HL-60 (cell line): Measurements from ENCODE around the gene RHBDD3.

ENCODE experiments used
- DNase-seq, 2 experiments: peaks; one replicate each; pipeline ENCODE4 v3.0.0-alpha.2; 2010 to 2020; ENCODE audit warnings: low read depth in 1 of 2, low spot score in 1 of 2
- H3K27ac ChIP-seq: fragments of 250-450 bp; sonication (Bioruptor Pico); replicated peaks from 2 replicates; pipeline ENCODE4 v1.5.1; 2020; ENCODE audit warnings: mild to moderate bottlenecking, moderate library complexity
- H3K27me3 ChIP-seq: fragments of 250-450 bp; sonication (Bioruptor Pico); 2 replicates; pipeline ENCODE4 v1.5.1; 2021; ENCODE audit warnings: mild to moderate bottlenecking, moderate library complexity; ENCODE audit not compliant: insufficient read depth, poor library complexity, severe bottlenecking
- H3K4me3 ChIP-seq: replicated peaks from 2 replicates; pipeline ENCODE4 v1.5.1; 2011; ENCODE audit warnings: mild to moderate bottlenecking, control low read depth, low read length; ENCODE audit not compliant: insufficient read depth
- CTCF ChIP-seq: IDR thresholded peaks from one replicate; pipeline ENCODE4 v1.5.1; 2011; ENCODE audit warnings: low read length, control low read depth, inconsistent platforms; ENCODE audit not compliant: insufficient read depth
- GABPA ChIP-seq: IDR thresholded peaks from 2 replicates; pipeline ENCODE4 v1.6.1; 2012; ENCODE audit warnings: low read depth
- POLR2AphosphoS5 ChIP-seq: IDR thresholded peaks from 2 replicates; pipeline ENCODE4 v1.6.1; 2012; ENCODE audit warnings: low read depth
- REST ChIP-seq: IDR thresholded peaks from 2 replicates; pipeline ENCODE4 v1.6.1; 2012; ENCODE audit warnings: low read depth; ENCODE audit not compliant: insufficient replicate concordance
- SPI1 ChIP-seq: IDR thresholded peaks from 2 replicates; pipeline ENCODE4 v1.6.1; 2012; ENCODE audit warnings: low read depth, mild to moderate bottlenecking, borderline replicate concordance

RHBDD3 gene

DNA sequence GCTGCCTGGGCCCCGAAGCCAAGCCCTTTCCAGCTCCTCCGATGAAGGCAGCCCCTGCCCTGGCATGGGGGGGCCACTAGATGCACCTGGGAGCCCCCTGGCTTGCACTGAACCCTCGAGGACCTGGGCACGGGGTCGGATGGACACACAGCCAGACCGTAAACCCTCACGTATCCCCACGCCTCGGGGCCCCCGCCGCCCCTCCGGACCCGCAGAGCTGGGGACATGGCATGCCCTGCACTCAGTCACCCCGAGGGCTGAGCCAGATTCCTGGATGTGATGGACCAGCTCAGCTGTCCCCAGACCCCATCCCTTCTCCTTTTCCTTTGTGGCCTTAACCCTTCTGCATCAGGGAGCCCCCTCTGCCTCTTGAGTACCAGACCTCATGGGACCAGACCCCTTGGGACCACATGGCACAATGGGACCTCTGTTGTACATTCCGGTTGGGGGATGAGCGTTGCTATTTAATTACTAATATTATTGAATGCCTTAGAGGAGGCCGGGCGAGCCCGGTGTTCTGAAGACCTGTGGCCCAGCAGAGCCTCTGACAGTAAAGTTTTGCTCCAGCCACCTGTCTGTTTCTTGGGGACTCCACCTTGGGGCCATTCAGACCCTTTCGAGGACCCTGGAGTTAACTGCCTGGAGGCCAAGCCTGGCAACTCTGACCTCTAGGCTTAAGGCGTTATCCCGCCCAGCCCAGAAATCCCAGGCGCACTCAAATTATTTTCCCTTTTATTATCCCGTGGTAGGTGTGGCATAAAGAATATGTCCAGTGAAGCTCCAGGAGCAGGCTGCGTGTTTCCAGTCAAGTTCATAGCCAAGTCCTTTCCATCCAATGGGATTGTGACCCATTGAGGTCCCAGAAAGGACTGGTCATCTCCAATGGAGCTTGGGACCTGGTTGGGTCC is 44.7 kb upstream of the RHBDD3 start:
- no peak for DNase-seq
- Histone ChIP-seq H3K27ac (no peak overlapping the region), H3K4me3 (no peak overlapping the region), H3K27me3 (peaks cover 45% of the 10 kb centered on the region)
- TF ChIP-seq REST (no peak), POLR2AphosphoS5 (no peak), SPI1 (no peak), GABPA (no peak), CTCF (no peak)

- Histone ChIP-seq H3K27ac (no peak overlapping the region), H3K4me3 (no peak overlapping the region), H3K27me3 (peaks cover 50% of the 10 kb centered on the region)
- TF ChIP-seq CTCF (no peak), POLR2AphosphoS5 (no peak)
- no peak for DNase-seq
These were observed 43.9 kb upstream of the RHBDD3 start for GRCh38 chr22:29311464-29312217.

DNA sequence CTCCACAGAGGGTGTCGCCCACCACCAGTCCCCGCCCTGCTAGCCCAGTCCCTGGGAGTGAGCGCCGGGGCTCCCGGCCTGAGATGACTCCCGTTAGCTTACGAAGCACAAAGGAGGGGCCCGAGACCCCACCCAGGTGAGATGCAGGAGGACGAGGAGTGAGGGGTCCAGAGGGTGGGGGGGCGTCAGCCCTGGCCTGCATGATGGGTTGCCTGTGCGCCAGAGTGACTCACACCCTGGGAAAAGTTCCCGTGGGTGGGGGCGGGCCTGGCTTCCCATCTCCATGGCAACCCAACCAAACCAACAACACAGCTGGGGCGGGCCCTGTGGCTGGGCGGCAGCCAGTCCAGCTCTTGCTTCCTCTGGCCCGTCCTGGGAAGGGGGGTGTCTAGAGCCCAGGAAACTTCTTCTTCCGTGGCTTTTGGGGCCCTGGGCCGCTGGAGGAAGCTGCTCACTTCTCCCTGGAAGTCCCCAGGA is 43.1 kb upstream of the RHBDD3 start:
- no peak overlapping the region for H3K4me3 ChIP-seq
- H3K27ac ChIP-seq: no peak overlapping the region
- TF ChIP-seq POLR2AphosphoS5: no peak
- TF ChIP-seq REST: no peak
- no peak for TF ChIP-seq SPI1
- TF ChIP-seq CTCF: no peak
- TF ChIP-seq GABPA: no peak
- peaks cover 47% of the 10 kb centered on the region for H3K27me3 ChIP-seq
- DNase-seq: peak; percentile 82 to 86
